Panc1 (cell line): ENCODE data around the gene WDFY1.

Experiments
- POLR2AphosphoS5 ChIP-seq: IDR thresholded peaks from 2 replicates; pipeline ENCODE4 v1.6.1; 2012; ENCODE audit warnings: mild to moderate bottlenecking, low read depth, low read length, moderate library complexity
- TCF7L2 ChIP-seq: IDR thresholded peaks from 2 replicates; pipeline ENCODE4 v1.6.1; 2011; ENCODE audit warnings: mild to moderate bottlenecking, low read depth, low read length, inconsistent platforms
- TF ChIP-seq, protein P1 (sequence below): fragments of 450-650 bp; IDR thresholded peaks from 2 replicates; pipeline ENCODE4 v1.5.1; 2017; ENCODE audit warnings: mild to moderate bottlenecking
- TF ChIP-seq, protein P2 (sequence below), 2 experiments: IDR thresholded peaks; 2 replicates each; pipeline ENCODE4 v1.6.1; 2011 to 2012; ENCODE audit warnings: low read depth in 2 of 2, control low read depth in 1 of 2, low read length in 1 of 2, mild to moderate bottlenecking in 1 of 2, moderate library complexity in 1 of 2; ENCODE audit not compliant: insufficient read depth in 1 of 2

DNA sequence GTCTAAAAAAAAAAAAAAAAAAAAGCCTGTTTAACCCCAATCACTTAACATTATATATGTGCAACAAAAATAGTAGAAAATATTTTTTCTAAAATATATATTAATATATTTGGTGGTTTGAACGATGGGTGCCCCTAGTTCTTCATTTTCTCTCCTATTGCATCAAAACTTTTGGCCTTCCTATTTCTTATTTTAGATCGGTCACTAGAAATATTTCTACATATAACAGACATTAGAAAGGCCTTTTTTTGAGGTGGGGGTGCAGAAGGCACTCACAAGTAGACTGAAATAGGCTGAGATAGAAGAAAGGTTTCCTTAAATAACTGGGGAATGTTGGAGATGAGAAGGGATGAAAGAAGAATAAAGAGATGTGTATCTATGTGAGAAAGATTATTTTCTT, 58.4 kb downstream of the WDFY1 start:
- TF ChIP-seq, protein P1, sequence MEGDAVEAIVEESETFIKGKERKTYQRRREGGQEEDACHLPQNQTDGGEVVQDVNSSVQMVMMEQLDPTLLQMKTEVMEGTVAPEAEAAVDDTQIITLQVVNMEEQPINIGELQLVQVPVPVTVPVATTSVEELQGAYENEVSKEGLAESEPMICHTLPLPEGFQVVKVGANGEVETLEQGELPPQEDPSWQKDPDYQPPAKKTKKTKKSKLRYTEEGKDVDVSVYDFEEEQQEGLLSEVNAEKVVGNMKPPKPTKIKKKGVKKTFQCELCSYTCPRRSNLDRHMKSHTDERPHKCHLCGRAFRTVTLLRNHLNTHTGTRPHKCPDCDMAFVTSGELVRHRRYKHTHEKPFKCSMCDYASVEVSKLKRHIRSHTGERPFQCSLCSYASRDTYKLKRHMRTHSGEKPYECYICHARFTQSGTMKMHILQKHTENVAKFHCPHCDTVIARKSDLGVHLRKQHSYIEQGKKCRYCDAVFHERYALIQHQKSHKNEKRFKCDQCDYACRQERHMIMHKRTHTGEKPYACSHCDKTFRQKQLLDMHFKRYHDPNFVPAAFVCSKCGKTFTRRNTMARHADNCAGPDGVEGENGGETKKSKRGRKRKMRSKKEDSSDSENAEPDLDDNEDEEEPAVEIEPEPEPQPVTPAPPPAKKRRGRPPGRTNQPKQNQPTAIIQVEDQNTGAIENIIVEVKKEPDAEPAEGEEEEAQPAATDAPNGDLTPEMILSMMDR = no peak
- TF ChIP-seq, protein P2, sequence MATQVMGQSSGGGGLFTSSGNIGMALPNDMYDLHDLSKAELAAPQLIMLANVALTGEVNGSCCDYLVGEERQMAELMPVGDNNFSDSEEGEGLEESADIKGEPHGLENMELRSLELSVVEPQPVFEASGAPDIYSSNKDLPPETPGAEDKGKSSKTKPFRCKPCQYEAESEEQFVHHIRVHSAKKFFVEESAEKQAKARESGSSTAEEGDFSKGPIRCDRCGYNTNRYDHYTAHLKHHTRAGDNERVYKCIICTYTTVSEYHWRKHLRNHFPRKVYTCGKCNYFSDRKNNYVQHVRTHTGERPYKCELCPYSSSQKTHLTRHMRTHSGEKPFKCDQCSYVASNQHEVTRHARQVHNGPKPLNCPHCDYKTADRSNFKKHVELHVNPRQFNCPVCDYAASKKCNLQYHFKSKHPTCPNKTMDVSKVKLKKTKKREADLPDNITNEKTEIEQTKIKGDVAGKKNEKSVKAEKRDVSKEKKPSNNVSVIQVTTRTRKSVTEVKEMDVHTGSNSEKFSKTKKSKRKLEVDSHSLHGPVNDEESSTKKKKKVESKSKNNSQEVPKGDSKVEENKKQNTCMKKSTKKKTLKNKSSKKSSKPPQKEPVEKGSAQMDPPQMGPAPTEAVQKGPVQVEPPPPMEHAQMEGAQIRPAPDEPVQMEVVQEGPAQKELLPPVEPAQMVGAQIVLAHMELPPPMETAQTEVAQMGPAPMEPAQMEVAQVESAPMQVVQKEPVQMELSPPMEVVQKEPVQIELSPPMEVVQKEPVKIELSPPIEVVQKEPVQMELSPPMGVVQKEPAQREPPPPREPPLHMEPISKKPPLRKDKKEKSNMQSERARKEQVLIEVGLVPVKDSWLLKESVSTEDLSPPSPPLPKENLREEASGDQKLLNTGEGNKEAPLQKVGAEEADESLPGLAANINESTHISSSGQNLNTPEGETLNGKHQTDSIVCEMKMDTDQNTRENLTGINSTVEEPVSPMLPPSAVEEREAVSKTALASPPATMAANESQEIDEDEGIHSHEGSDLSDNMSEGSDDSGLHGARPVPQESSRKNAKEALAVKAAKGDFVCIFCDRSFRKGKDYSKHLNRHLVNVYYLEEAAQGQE (IDR thresholded peaks at IDR 0.05; ENCODE audit: insufficient read depth in 1 of 2, low read depth in 2 of 2, low read length in 1 of 2) = no peak
- TF ChIP-seq POLR2AphosphoS5 (no peak), TCF7L2 (no peak)
